NCI-H146 (cell line): ENCODE results near the gene EFTUD2.

Source experiments
- DNase-seq: peaks from one replicate; lab custom pipeline; 2025; lab: John Stamatoyannopoulos, UW

EFTUD2 gene

DNA sequence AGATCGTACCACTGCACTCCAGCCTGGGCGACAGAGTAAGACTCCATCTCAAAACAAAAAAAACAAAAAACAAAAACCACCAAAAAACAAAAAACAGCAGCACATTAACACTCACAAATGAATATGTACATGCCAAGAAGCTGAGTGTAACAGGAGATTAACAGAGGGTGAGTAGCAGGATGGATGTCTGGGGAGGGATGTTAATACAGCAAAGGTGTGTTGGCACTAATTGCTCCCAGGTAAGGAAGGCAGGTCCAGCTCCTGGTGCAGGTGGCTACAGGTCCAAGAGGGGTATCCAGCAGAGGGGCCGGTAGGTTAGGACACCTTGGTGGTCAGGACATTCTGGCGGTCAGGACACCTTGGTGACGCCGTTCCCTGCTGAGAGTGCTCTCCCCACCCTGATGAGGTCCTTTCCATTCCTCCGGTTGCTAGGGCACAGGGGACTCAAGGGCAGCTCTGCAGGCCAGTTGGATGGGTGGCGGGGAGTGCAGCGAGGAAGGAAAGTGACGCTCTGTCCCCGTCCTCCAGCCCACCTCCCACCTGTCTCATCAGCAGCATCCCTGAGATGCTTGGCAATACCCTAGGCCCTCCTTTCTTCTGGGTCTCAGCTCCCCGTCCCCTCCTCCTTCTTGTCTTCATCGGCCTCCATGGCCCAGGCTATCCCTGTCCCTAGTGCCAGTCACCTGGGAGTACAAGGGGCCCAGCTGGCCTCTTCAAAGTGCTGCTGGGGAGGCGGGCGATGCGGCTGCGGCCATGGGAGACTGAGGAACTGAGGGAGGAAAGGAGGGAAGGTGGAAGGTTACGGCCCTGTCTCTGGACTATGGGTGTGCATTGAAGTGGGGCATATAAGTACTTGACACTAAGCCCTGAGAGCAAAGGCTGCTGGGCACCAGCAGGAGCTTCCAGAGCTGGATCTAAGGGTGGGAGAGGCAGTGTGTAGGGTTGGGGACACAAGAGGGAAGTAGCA is 26.8 kb upstream of the EFTUD2 start:
- no peak for DNase-seq

- DNase-seq: no peak
These were observed 24.9 kb upstream of the EFTUD2 start for GRCh38 chr17:44924107-44924544.

DNA sequence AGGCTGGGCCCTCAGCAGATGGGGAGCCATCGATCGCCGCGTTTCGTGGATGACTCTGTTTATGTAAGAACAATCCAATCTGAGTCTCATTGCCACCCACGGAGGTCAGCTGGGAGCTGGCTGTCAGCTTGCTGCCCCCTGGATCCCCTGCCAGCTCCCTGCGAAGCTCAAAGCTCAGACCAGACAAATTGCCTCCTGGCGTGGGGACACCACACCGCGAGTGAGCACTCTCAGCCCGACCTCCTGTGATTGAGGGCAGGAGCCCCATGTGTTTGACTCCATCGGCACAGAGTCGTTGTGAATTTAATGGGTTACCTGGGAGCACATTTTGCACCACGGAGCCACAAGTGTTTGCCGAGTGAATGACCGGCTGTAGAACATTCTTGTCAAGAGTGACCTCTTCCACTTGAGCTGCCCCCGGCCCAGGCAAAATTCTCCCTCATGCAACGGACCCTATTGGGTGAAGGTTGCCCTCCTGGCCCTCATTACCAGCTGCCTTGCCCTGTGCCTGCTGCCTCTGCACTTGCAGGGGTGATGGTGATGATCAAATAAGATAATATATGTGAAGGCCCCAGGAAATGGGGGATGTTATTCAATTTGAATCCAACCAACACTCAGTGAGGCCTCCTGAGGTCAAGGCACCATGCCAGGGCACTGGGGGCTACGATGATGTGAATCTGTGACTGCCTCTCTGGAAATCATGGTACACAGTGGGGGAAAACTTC is 23.7 kb upstream of the EFTUD2 start:
- DNase-seq: no peak

DNA sequence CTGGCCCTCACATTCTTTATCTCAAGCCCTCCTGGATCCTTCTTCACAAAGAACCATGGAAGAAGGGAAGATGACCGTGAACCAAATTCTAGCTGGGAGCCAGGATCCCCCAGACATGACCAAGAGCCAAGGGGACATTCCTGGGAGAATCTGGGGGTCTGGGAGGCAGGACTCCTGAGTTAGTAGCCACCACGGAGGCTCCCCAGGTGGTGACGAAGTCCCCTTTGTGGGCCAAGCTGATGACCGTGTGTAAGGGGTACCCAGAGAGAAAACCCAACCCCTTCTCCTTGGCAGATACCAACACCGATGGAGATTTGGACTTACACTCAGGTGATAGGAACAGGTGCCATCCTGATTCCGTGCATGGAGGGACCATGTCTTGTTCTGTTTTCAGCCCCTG is 22.9 kb upstream of the EFTUD2 start:
- DNase-seq: no peak

DNA sequence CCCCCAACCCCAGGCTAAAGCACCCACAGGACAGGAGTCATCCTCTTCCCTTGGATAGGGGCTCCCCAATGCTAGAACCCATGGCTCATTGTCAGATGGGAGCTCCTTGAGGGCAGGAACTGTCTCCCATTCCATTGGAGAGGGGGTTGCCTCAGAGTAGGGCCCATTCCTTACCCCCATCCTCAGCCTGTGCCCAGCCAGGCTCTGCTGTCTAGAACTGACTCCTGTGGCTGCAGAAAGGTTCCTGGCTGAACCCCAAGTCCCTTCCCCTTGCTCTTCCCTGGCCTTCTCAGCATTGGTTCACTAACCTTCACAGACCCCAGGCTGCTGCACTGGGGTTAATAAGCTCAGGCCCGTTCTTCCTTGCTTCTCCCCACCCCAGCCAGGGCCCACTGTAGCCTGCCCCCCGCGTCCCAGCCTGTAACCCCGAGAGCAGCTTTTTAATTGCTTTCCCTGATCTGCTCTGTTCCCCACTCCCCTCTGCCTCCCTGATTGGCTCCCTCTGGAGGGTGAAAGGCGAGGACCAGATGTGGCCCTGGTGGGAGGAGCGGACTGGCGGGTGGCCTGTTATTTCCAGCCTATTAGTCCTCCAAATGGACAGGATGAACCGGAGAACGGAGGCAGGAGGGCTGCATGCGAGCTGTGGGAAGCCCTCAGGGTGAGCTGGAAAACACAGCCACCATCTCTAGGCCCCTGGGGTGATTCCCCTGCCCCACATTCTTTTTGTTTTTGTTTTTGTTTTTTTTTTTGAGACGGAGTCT is 22.1 kb upstream of the EFTUD2 start:
- peak; percentile 15 for DNase-seq

- no peak for DNase-seq
These were observed 21.3 kb upstream of the EFTUD2 start for GRCh38 chr17:44920565-44920940.

DNA sequence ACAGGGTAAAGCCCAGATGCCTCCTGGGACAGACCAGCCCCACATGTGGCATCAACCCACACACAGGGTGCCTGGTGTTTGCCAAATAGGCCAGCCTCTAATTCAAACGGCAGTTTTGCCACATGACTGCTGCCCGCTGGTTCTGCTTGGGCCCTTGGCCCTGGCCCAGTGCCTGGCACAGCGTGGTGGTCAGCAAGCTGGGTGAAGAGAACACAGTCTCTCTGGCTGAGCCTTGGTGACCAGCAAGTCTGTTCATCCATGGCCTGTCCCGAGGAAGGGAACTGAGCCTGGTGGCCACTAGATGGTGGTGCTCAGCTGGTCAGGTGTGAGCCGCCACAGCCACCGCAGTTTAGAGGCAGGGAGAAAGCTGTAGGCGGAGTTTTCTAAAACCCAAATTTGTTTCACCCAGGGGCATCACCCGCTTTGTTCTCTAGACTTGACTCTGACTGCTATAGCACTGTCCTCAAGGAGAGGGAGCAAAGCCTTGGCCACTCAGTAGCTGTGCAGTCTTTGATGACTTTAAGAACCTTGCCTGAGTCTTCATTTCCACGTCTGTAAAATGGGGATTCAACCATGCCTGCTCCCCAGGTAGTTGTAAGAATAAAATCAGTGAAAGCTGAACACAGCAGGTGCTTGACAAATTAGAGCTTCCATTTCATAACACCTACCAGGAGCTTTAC is 20.8 kb upstream of the EFTUD2 start:
- DNase-seq: peak; percentile 73

DNA sequence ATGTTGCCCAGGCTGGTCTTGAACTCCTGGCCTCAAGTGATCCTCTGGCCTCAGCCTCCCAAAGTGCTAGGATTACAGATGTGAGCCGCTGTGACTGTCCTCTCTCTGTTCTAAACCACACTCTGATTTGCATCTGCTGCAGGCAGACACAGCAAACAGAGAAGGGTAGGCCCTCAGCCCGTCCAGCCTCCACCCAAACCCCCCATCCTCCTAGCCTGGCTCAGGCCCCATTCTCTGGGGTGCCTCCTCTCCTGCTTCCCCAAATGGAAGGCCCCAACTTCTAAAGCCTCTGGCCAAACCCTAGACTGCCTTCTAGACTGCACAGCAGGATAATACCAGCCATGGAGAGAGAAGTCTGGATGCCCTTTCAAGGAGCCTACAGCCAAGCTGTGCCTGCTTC is 20.2 kb upstream of the EFTUD2 start:
- no peak for DNase-seq

GRCh38 chr17:44918006-44918405 is 18.8 kb upstream of the EFTUD2 start:
- no peak for DNase-seq

- no peak for DNase-seq
These were observed 18.2 kb upstream of the EFTUD2 start for GRCh38 chr17:44917456-44917855.

DNA sequence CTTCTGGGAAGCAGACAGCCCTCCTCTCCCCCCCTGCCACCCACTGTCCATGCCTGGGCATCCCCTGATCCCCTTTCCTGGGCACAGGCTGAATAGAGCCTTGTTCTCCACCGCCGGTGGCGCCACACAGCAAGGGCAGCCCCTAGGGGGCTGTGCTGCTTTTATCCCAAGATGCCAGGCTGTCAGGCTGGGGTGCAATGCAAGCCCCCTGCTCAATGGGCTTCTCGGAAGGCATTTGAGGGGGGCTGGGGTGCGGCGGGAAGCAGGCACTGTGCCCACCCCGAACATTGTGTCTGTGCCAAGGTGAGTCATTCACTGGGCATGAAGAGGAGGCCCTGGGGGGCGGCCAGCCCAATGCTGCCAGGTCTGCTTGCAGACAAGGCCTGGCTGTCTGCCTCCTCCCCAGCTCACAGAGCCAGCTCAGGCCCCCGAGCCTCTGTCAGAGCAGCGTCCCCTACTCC is 17.6 kb upstream of the EFTUD2 start:
- no peak for DNase-seq

DNA sequence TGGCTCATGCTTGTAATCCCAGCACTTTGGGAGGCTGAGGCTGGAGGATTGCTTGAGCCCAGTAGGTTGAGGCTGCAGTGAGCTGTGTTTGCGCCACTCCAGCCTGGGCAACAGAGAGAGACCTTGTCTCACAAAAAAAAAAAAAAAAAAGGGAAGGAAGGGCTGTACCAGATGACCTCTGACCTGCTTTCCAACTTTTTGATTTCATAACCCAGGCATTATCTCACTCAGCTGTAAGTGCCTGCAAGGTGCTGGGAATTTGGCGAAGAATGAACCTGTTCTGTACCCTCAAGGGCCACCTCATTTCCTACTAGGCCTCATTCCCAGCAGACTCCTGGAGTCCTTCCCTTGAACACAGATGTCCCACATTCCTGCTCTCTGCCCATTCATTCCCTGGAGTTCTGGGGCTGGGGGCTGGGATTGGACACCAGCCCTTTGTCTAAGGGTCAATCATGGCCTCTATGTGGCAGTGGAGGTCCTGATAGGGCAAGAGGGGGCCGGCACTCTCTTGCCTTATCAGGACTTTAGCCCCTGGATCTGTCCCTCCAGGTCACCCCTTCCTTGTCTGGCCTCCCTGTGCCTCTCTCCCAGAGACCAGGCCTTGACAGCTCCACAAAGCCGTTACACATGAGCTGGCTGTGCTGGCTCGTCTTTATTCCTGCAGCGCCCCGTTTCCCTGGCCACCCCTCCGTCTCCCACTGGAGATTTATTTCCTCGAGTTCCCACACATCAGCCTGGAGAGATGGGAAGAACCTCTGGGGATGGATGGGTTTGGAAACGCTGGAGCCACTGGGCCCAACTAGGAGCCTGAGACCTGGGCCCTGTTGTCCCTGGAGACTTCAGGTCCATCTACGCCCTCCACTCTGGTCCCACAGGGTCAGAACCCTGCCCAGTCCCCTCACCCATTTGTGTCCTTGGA is 16.9 kb upstream of the EFTUD2 start:
- no peak for DNase-seq

DNA sequence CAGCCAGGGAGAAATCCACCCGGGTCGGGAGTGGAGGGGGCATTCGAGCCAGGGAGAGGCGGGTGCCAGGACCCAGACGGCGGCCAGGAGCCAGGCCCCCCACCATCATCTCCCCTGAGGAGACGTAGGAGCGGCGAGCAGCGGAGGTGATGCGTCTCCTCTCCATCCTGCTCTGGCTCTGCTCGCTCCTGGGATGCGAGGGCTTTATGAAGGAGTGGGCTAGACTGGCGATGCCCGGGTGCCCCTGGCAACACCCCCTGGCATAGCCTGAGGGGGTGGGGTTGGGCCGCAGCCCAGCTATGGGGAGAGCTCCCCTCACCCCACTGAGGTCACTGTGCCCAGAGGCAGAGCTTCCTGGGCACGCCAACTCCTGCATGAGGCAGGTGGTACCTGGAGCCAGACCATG is 16.1 kb upstream of the EFTUD2 start, which contains the start of gene GFAP:
TSS of gene GFAP (minus strand) at position 180 of the 406 bp plus-strand sequence. CDS start at position 166, 14 bp downstream.
- DNase-seq: no peak

DNA sequence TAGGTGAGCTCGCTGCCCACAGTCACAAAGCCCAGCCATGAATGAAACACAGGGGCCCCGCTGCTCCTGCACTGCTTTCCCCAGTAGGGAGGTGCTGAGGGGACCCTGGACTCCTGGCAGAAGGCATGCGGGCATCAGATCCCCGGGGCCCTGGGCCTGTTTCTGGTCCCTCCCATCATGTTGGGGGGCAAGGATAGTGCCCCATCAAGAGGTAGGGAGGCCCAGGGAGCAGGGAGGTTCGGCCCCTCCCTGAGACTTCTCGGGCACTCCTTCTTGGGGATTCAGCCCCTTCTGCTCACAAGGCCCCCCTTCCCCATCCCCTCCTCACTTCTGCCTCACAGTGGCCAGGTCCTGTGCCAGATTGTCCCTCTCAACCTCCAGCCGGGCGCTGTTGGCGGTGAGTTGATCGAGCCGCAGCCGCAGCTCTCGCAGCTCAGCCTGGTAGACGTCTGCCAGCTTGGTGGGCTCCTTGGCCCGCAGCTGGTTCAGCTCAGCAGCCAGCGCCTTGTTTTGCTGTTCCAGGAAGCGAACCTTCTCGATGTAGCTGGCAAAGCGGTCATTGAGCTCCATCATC is 15.5 kb upstream of the EFTUD2 start:
- no peak for DNase-seq

DNA sequence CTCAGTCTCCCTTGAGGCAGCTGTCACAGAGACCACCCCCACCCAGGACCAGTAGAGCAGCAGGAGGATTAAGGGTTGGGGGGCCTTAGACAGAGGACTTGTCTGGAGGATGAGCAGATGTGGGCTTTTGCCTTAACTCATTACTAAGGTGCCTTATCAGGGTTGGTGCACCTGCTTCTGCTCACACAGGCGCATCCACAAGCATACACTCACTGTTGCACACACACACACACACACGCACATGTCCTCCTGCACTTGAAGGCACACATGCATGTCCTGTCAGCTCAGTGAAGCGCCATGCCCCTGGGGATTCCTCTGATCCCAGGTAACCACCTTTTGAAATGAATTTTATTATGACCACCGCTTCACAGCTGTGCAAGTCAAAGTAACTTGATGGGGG is 14.9 kb upstream of the EFTUD2 start:
- DNase-seq: peak; percentile 50

DNA sequence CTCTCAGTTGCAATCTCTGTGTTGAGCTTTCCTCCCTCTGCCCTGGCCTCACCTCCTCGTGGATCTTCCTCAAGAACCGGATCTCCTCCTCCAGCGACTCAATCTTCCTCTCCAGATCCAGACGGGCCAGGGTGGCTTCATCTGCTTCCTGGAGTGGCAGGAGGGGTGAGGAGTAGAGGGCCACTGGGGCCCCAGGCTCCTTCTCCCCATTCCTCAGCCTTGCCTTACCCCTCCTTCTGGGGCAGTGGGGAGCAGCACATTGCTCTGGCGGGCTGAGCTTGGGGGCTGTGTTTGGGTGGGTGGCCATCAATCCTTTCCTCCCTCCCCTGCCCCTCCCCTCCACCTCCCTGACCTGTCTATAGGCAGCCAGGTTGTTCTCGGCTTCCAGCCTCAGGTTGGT is 14.4 kb upstream of the EFTUD2 start:
- DNase-seq: no peak

DNA sequence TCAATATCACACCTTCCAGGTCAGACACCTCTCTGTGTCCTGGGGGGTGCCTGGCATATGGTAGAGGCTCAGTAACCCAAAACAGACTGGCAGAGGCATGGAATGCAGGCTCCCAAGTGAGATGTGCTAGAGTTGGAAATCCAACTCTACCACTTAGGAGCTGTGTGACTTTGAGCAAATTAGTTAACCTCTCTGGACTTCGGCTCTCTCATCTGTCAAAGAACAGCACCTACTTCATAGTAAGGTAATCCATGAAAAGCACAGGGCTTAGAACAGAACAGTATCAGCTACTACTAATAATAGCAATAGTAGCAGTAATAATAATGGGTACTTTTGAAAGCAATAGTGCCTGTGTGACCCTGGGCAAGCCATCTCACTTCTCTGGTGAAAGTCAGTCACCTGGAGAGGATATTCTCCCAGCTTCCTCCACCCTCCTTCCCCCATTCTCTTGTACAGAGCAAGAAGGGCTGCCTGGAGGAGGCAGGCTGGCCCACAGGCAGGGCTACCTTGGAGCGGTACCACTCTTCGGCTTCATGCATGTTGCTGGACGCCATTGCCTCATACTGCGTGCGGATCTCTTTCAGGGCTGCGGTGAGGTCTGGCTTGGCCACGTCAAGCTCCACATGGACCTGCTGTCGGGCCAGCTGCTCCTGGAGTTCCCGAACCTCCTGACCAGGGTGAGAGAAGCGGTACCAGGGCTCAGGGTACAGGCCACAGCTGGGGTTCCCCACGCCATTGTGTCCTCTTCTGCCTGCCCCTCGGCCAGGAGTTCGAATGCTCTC is 13.7 kb upstream of the EFTUD2 start:
- DNase-seq: no peak

DNA sequence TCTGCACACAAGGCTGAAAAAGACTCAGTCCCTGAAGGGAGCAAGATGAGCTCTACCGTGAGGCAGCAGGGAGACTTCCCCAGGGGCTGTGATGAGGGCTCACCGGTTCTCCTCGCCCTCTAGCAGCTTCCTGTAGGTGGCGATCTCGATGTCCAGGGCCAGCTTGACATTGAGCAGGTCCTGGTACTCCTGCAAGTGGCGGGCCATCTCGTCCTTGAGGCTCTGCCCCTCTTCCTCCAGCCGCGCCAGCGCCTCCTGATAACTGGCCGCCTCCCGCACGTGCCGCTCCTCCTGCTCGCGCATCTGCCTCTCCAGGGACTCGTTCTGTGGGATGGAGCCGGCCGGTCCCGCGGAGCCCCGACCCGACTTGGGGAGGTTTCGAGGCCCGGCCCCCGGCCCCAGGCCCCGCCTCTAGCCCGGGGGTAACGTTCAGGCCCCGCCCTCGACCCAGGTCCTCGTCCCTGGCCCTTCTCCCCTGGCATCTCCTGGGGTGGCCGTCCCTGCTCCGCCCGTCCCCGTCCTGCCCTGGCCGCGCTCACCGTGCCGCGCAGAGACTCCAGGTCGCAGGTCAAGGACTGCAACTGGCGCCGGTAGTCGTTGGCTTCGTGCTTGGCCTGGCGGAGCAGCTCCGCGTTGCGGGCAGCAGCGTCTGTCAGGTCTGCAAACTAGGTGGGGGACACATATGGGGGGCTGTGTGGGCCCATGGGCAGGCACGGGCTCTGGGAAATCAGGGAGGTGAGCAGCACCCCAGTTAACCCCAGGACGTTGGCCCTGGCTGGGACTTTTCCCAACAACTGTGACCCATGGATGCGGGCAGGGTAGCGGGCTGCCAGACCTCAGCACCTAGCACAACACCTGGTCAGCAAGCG is 12.1 kb upstream of the EFTUD2 start:
- peak; percentile 65 for DNase-seq
